SK-N-SH (cell line): Measurements from ENCODE around the gene MCTP2. TPM values are rescaled to one million over a fixed set of nuclear protein-coding genes. Genes with fewer than 3 reads are reported as not detected.

Experiments used
- CTCF ChIA-PET: fragments of 300-600, 350-600 bp; formaldehyde crosslinking; extraction: SDS; loops from one replicate; lab custom pipeline; 2021; lab: Yijun Ruan, JAX
- POLR2A ChIA-PET: fragments of 350-600 bp; sonication (Branson Sonifier 250); formaldehyde crosslinking; extraction: SDS; loops from one replicate; lab custom pipeline; 2020; ENCODE audit warnings: antibody characterized with exemption, inconsistent platforms; lab: Yijun Ruan, JAX
- DNase-seq: peaks from one replicate; pipeline ENCODE4 v3.0.0; 2012
- H2AFZ ChIP-seq: fragments of 200-600 bp; sonication (generic); 2 replicates; pipeline ENCODE4 v1.8.1; 2016; ENCODE audit warnings: antibody characterized with exemption, mild to moderate bottlenecking, low read depth
- H3F3A ChIP-seq: fragments of 200-600 bp; sonication (generic); replicated peaks from 2 replicates; pipeline ENCODE3; 2016; ENCODE audit warnings: antibody characterized with exemption, mild to moderate bottlenecking; ENCODE audit not compliant: insufficient read depth
- H3K27ac ChIP-seq, 2 experiments: fragments of 200-500 bp in 1 of 2; fragments of 200-600 bp in 1 of 2; sonication (Bioruptor generic) in 1 of 2; sonication (generic), shearing (Covaris generic) in 1 of 2; 2 replicates each; pipeline versions ENCODE4 v1.5.1 to v1.6.1; 2014 to 2016; ENCODE audit warnings: low read depth in 2 of 2, inconsistent platforms in 1 of 2, low read length in 1 of 2, mild to moderate bottlenecking in 1 of 2, mixed read lengths in 1 of 2
- H3K27me3 ChIP-seq: fragments of 200-600 bp; sonication (generic), shearing (Covaris generic); 2 replicates; pipeline ENCODE4 v1.6.1; 2016; ENCODE audit warnings: mixed run types; ENCODE audit not compliant: insufficient read depth
- H3K36me3 ChIP-seq, 2 experiments: fragments of 200-500 bp in 1 of 2; fragments of 200-600 bp in 1 of 2; sonication (Bioruptor generic) in 1 of 2; sonication (generic) in 1 of 2; replicated peaks in 1 of 2; 2 replicates each; pipeline versions ENCODE3 to v1.5.1; 2014 to 2016; ENCODE audit warnings: low read length in 1 of 2, mild to moderate bottlenecking in 1 of 2; ENCODE audit not compliant: insufficient read depth in 2 of 2, control insufficient read depth in 1 of 2
- H3K4me1 ChIP-seq, 2 experiments: fragments of 200-500 bp in 1 of 2; fragments of 200-600 bp in 1 of 2; sonication (Bioruptor generic) in 1 of 2; sonication (generic), shearing (Covaris generic) in 1 of 2; 2 replicates each; pipeline versions ENCODE4 v1.5.1 to v1.6.1; 2014 to 2016; ENCODE audit warnings: low read depth in 1 of 2, low read length in 1 of 2, mixed run types in 1 of 2; ENCODE audit not compliant: insufficient read depth in 2 of 2, control insufficient read depth in 1 of 2
- H3K4me2 ChIP-seq: fragments of 200-600 bp; sonication (generic), shearing (Covaris generic); 2 replicates; pipeline ENCODE4 v1.6.1; 2017; ENCODE audit warnings: mixed run types
- H3K4me3 ChIP-seq, 2 experiments: fragments of 200-500 bp in 1 of 2; fragments of 200-600 bp in 1 of 2; sonication (Bioruptor generic) in 1 of 2; sonication (generic), shearing (Covaris generic) in 1 of 2; 2 replicates each; pipeline versions ENCODE4 v1.5.1 to v1.8.1; 2014 to 2016; ENCODE audit warnings: low read depth in 2 of 2, inconsistent platforms in 1 of 2, low read length in 1 of 2, mild to moderate bottlenecking in 1 of 2, mixed read lengths in 1 of 2, moderate library complexity in 1 of 2
- H3K79me2 ChIP-seq: fragments of 200-600 bp; sonication (generic); 2 replicates; pipeline ENCODE4 v1.8.1; 2017; ENCODE audit warnings: mild to moderate bottlenecking; ENCODE audit not compliant: insufficient read depth
- H3K9ac ChIP-seq: fragments of 200-600 bp; sonication (generic); 2 replicates; pipeline ENCODE4 v1.6.1; 2017; ENCODE audit warnings: mixed run types
- H3K9me2 ChIP-seq: fragments of 200-600 bp; sonication (generic); 2 replicates; pipeline ENCODE4 v1.6.1; 2017; ENCODE audit warnings: mixed run types
- H3K9me3 ChIP-seq: fragments of 200-600 bp; sonication (generic); 2 replicates; pipeline ENCODE4 v1.6.1; 2017; ENCODE audit warnings: mixed run types, mild to moderate bottlenecking, moderate library complexity
- H4K20me1 ChIP-seq: fragments of 200-600 bp; sonication (generic); 2 replicates; pipeline ENCODE4 v1.6.1; 2017; ENCODE audit warnings: mild to moderate bottlenecking, mixed run types; ENCODE audit not compliant: insufficient read depth
- FOXM1 ChIP-seq: IDR thresholded peaks from 2 replicates; pipeline ENCODE4 v1.4.0; 2012; ENCODE audit warnings: low read depth, mild to moderate bottlenecking
- IRF3 ChIP-seq: fragments of 150-350 bp; IDR thresholded peaks from 2 replicates; pipeline ENCODE4 v1.6.1; 2016; ENCODE audit warnings: mild to moderate bottlenecking, low read depth, low read length
- MXI1 ChIP-seq: IDR thresholded peaks from 2 replicates; pipeline ENCODE4 v1.6.1; 2012; ENCODE audit warnings: mild to moderate bottlenecking, low read depth, low read length, improper control_type of control experiment
- RFX5 ChIP-seq: IDR thresholded peaks from 2 replicates; pipeline ENCODE4 v1.6.1; 2012; ENCODE audit warnings: mild to moderate bottlenecking, improper control_type of control experiment, low read length
- TAF1 ChIP-seq: IDR thresholded peaks from 2 replicates; pipeline ENCODE4 v1.6.1; 2012; ENCODE audit warnings: low read depth, mild to moderate bottlenecking, low read length, moderate library complexity, borderline replicate concordance
- USF1 ChIP-seq: IDR thresholded peaks from 2 replicates; pipeline ENCODE4 v1.4.0; 2012; ENCODE audit warnings: low read depth, borderline replicate concordance
- YY1 ChIP-seq: IDR thresholded peaks from 2 replicates; pipeline ENCODE4 v1.4.0; 2012; ENCODE audit warnings: low read depth, mild to moderate bottlenecking
- WGBS: methylation state at CpG from one replicate; pipeline ENCODE4 v1.1.6; 2017; ENCODE audit warnings: low lambda C conversion rate; 5-methylcytosine and 5-hydroxymethylcytosine counted together
- polyA plus RNA-seq, 3 experiments: library from polyadenylated mRNA; depleted of rRNA; stranded (reverse); fragments of >200 nt; gene quantifications; 2 replicates each; pipeline ENCODE4 v1.2.3, GENCODE V29; 2012

MCTP2 gene
- polyA plus RNA-seq, 1 of the 3 experiments (the other 2 are of a cell fraction) = 0.26 TPM

GRCh38 chr15:94280301-94280700 is 48.9 kb downstream of the MCTP2 start:
- peaks cover 0 to 3% of the 10 kb centered on the region in 2 experiments; a peak in 2 of 4 replicates for H3K4me1 ChIP-seq
- POLR2A ChIA-PET = no interaction called here
- CTCF ChIA-PET = no interaction called here

GRCh38 chr15:94282269-94283250 is 51.2 kb downstream of the MCTP2 start:
- Histone ChIP-seq H3K27me3 (no peaks in the 10 kb centered on the region), H3K9me2 (no peaks in the 10 kb centered on the region), H3K79me2 (no peaks in the 10 kb centered on the region), H3K9me3 (peaks cover 6% of the 10 kb centered on the region; the same call in 1 of the 2 replicates), H3K4me2 (no peak overlapping the region), H3K36me3 (no peaks in the 10 kb centered on the region), H2AFZ (no peak overlapping the region), H3K9ac (no peak overlapping the region), H4K20me1 (no peaks in the 10 kb centered on the region), H3K4me3 (no peak overlapping the region), H3K27ac (no peak overlapping the region), H3F3A (no peaks in the 10 kb centered on the region), H3K4me1 (peaks cover 0 to 17% of the 10 kb centered on the region in 2 experiments; a peak in 2 of 4 replicates)
- 23% methylated on average over 7 of the region's 7 CpGs for WGBS
- TF ChIP-seq TAF1 = no peak
- POLR2A ChIA-PET = no interaction called here
- CTCF ChIA-PET = interaction anchor here (0.7 to 1.3 kb wide), 4 partner anchors 41 to 119 kb away, joined by 3 to 4 read pairs (median 3); no protein-coding TSS in a partner anchor
- no peak for DNase-seq

More at GRCh38 chr15:94280301-94280700, 48.9 kb downstream of the MCTP2 start:
- Histone ChIP-seq H3K9ac (no peak overlapping the region), H3K27me3 (no peaks in the 10 kb centered on the region), H3K4me2 (no peak overlapping the region), H3K36me3 (no peaks in the 10 kb centered on the region), H2AFZ (no peak overlapping the region), H4K20me1 (no peaks in the 10 kb centered on the region), H3K79me2 (no peaks in the 10 kb centered on the region), H3K9me3 (peaks cover 6% of the 10 kb centered on the region; the same call in 1 of the 2 replicates), H3K9me2 (no peaks in the 10 kb centered on the region), H3F3A (no peaks in the 10 kb centered on the region), H3K4me3 (no peak overlapping the region), H3K27ac (no peak overlapping the region)
- no peak for DNase-seq
- 19% methylated on average over 3 of the region's 3 CpGs for WGBS
- TF ChIP-seq USF1 (no peak), RFX5 (no peak), FOXM1 (no peak), MXI1 (no peak), IRF3 (no peak), YY1 (no peak)
